CD14-positive monocyte (primary cell): ENCODE results near the gene CST8. TPM values are rescaled to one million over a fixed set of nuclear protein-coding genes. Genes with fewer than 3 reads are reported as not detected.

Experiments
- DNase-seq, 3 donors: peaks; one replicate each; pipeline ENCODE4 v3.0.0-alpha.2; 2011 to 2022
- H2AFZ ChIP-seq: 2 replicates; pipeline ENCODE4 v1.6.0; 2012; ENCODE audit warnings: mild to moderate bottlenecking, low read depth, low read length, inconsistent platforms; ENCODE audit not compliant: insufficient read depth, poor library complexity, severe bottlenecking
- H3K27ac ChIP-seq, 2 donors: 1 replicate in 1 of 2; 2 replicates in 1 of 2; pipeline ENCODE4 v1.5.1; 2012 to 2013; ENCODE audit warnings: low read length in 2 of 2, control low read depth in 1 of 2, inconsistent platforms in 1 of 2, low read depth in 1 of 2, mild to moderate bottlenecking in 1 of 2
- H3K27me3 ChIP-seq, 2 donors: one replicate each; pipeline versions ENCODE4 v1.6.0 to v1.6.1; 2011 to 2013; ENCODE audit warnings: low read length in 2 of 2; ENCODE audit not compliant: control insufficient read depth in 2 of 2, insufficient read depth in 2 of 2
- H3K36me3 ChIP-seq, 2 donors: replicated peaks in 1 of 2; 1 replicate in 1 of 2; 2 replicates in 1 of 2; pipeline versions ENCODE4 v1.5.1 to v1.6.1; 2012 to 2013; ENCODE audit warnings: low read length in 2 of 2, control low read depth in 1 of 2, inconsistent platforms in 1 of 2, mild to moderate bottlenecking in 1 of 2; ENCODE audit not compliant: insufficient read depth in 2 of 2, control insufficient read depth in 1 of 2
- H3K4me1 ChIP-seq, 2 donors: 1 replicate in 1 of 2; 2 replicates in 1 of 2; pipeline versions ENCODE4 v1.5.1 to v1.6.1; 2012 to 2013; ENCODE audit warnings: low read length in 2 of 2, control low read depth in 1 of 2, inconsistent platforms in 1 of 2, mild to moderate bottlenecking in 1 of 2, moderate library complexity in 1 of 2; ENCODE audit not compliant: insufficient read depth in 2 of 2, control insufficient read depth in 1 of 2
- H3K4me2 ChIP-seq: replicated peaks from 2 replicates; pipeline ENCODE3; 2012; ENCODE audit warnings: low read length, moderate library complexity, mild to moderate bottlenecking; ENCODE audit not compliant: poor library complexity, severe bottlenecking; ENCODE audit errors: extremely low read depth
- H3K4me3 ChIP-seq, 3 experiments: fragments of 200-600 bp in 1 of 3; sonication (generic) in 1 of 3; replicated peaks in 1 of 3; 1 replicate in 2 of 3; 2 replicates in 1 of 3; pipeline ENCODE4 v1.5.1; 2011 to 2013; ENCODE audit warnings: low read length in 3 of 3, mild to moderate bottlenecking in 3 of 3, control low read depth in 2 of 3, low read depth in 2 of 3, inconsistent platforms in 1 of 3, moderate library complexity in 1 of 3
- H3K79me2 ChIP-seq: 2 replicates; pipeline ENCODE4 v1.6.0; 2012; ENCODE audit warnings: mild to moderate bottlenecking, control low read depth, inconsistent platforms, low read length, moderate library complexity; ENCODE audit not compliant: insufficient read depth
- H3K9ac ChIP-seq: 2 replicates; pipeline ENCODE4 v1.6.0; 2017; ENCODE audit warnings: low read length, mild to moderate bottlenecking; ENCODE audit not compliant: insufficient read depth, poor library complexity, severe bottlenecking
- H3K9me3 ChIP-seq, 2 donors: replicated peaks in 1 of 2; 1 replicate in 1 of 2; 2 replicates in 1 of 2; pipeline versions ENCODE4 v1.5.1 to v1.6.1; 2012 to 2013; ENCODE audit warnings: low read length in 2 of 2, control low read depth in 1 of 2; ENCODE audit not compliant: control insufficient read depth in 1 of 2, insufficient read depth in 1 of 2
- H4K20me1 ChIP-seq: 2 replicates; pipeline ENCODE4 v1.6.0; 2012; ENCODE audit warnings: mild to moderate bottlenecking, low read length, control low read depth, moderate library complexity; ENCODE audit not compliant: insufficient read depth
- H3K27ac Mint-ChIP-seq, 7 donors: one replicate each; pipeline ENCODE4 v1.8.0; 2020; ENCODE audit warnings: mild to moderate bottlenecking in 7 of 7, mixed read lengths in 7 of 7, moderate library complexity in 6 of 7, inconsistent platforms in 2 of 7
- H3K27me3 Mint-ChIP-seq, 3 donors: one replicate each; pipeline ENCODE4 v1.8.0; 2021 to 2022; ENCODE audit warnings: low read depth in 3 of 3, mild to moderate bottlenecking in 3 of 3, mixed read lengths in 3 of 3, moderate library complexity in 3 of 3, inconsistent platforms in 1 of 3
- H3K36me3 Mint-ChIP-seq, 2 donors: one replicate each; pipeline ENCODE4 v1.8.0; 2020; ENCODE audit warnings: mixed read lengths in 2 of 2, inconsistent platforms in 1 of 2, mild to moderate bottlenecking in 1 of 2
- H3K4me1 Mint-ChIP-seq: one replicate; pipeline ENCODE4 v1.8.0; 2020; ENCODE audit warnings: mild to moderate bottlenecking, mixed read lengths
- H3K4me3 Mint-ChIP-seq, 2 donors: one replicate each; pipeline ENCODE4 v1.8.0; 2020; ENCODE audit warnings: mild to moderate bottlenecking in 2 of 2, mixed read lengths in 2 of 2, moderate library complexity in 1 of 2
- H3K9me3 Mint-ChIP-seq, 7 donors: one replicate each; pipeline ENCODE4 v1.8.0; 2020 to 2022; ENCODE audit warnings: mixed read lengths in 7 of 7, mild to moderate bottlenecking in 6 of 7, moderate library complexity in 6 of 7, inconsistent platforms in 2 of 7
- WGBS: methylation state at CpG from one replicate; pipeline ENCODE4 v1.1.5; 2013; ENCODE audit warnings: missing lambda C conversion rate; ENCODE audit not compliant: insufficient coverage; 5-methylcytosine and 5-hydroxymethylcytosine counted together
- intact Hi-C, 2 donors: fragments of 100-400 bp; cut with micrococcal nuclease; formaldehyde crosslinking; loops; one replicate each; pipeline versions ENCODE4 v1.15.0 to v1.15.1; 2023
- polyA plus RNA-seq, 3 donors: library from polyadenylated mRNA; depleted of rRNA in 1 of 3; unstranded in 2 of 3; stranded (reverse) in 1 of 3; fragments of 300-500 nt in 2 of 3; fragments of >200 nt in 1 of 3; fragmentation: Illumina TruSeq in 2 of 3; gene quantifications; 1 replicate in 2 of 3; 2 replicates in 1 of 3; pipeline ENCODE4 v1.2.3, GENCODE V29; 2012 to 2021
- TF ChIP-seq, protein P1 (sequence below): fragments of 200-600 bp; IDR thresholded peaks from one replicate; pipeline ENCODE4 v1.8.0; 2022; ENCODE audit warnings: antibody characterized with exemption, mild to moderate bottlenecking

The CST8 gene
- polyA plus RNA-seq, 3 donors, result not detected

DNA sequence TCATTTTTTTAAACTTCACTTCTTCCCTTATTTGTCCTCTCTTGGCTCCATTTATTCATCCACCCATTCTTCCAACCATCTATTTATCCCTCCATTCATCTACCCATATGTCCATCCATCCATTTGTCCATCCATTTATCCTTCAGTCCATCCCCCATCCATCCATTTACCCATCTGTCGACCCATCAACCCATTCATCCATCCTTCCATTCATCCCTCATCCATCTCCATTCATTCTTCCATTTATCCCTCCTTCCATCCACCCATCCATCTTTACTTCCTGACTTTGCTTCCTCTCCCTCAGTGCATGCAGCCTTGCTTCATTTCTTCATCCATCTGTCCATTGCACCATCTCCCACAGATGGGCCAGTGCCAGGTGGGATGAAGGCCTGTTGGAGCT lies 40.0 kb upstream of the CST8 start:
- no peak overlapping the region for H3K27ac ChIP-seq
- H2AFZ ChIP-seq, result no peak overlapping the region
- H3K27me3 ChIP-seq, result no peaks in the 10 kb centered on the region
- Mint-ChIP-seq H3K9me3 (peaks cover 0 to 2% (median 0%) of the 10 kb centered on the region in 7 donors), H3K27ac (no peak overlapping the region), H3K4me1 (peaks cover 8% of the 10 kb centered on the region), H3K27me3 (peaks cover 0 to 3% (median 1%) of the 10 kb centered on the region in 3 donors), H3K4me3 (no peak overlapping the region), H3K36me3 (no peaks in the 10 kb centered on the region)
- no peak for DNase-seq
- H3K9me3 ChIP-seq, result no peaks in the 10 kb centered on the region
- H4K20me1 ChIP-seq, result no peaks in the 10 kb centered on the region
- peaks cover 0 to 5% of the 10 kb centered on the region in 2 donors for H3K4me1 ChIP-seq
- 100% methylated on average over 1 of the region's 1 CpG for WGBS
- no peak overlapping the region for H3K9ac ChIP-seq
- TF ChIP-seq, protein P1, sequence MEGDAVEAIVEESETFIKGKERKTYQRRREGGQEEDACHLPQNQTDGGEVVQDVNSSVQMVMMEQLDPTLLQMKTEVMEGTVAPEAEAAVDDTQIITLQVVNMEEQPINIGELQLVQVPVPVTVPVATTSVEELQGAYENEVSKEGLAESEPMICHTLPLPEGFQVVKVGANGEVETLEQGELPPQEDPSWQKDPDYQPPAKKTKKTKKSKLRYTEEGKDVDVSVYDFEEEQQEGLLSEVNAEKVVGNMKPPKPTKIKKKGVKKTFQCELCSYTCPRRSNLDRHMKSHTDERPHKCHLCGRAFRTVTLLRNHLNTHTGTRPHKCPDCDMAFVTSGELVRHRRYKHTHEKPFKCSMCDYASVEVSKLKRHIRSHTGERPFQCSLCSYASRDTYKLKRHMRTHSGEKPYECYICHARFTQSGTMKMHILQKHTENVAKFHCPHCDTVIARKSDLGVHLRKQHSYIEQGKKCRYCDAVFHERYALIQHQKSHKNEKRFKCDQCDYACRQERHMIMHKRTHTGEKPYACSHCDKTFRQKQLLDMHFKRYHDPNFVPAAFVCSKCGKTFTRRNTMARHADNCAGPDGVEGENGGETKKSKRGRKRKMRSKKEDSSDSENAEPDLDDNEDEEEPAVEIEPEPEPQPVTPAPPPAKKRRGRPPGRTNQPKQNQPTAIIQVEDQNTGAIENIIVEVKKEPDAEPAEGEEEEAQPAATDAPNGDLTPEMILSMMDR, result no peak
- no peak overlapping the region for H3K4me2 ChIP-seq
- H3K36me3 ChIP-seq, result no peaks in the 10 kb centered on the region
- intact Hi-C loops, result no loop called here
- H3K4me3 ChIP-seq, result no peak overlapping the region
- H3K79me2 ChIP-seq, result no peaks in the 10 kb centered on the region

DNA sequence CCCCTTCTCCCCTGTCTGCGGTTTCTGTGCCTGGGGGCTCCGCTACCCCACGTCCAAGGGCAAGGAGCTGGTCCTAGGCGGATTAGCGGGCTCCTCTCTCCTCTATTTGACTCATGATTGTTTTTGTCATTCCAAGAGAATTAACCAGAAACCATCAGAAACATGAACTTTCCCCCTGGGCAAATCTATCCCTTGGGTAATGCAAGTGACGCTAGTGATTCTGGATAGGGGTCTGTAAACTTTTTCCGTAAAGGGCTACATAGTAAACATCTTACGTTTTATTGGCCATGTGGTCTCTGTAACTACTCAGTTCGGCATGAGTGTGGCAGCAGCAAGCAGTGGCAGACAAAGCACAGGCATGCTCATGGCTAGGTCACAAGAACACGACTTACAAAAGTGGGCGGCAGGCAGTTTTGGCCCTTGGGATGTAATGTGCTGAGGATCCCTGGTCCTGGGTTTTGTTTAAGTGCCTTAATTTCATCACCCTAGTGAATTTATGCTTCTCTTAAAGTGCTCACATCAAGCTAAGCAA lies 38.9 kb upstream of the CST8 start:
- H3K4me1 Mint-ChIP-seq, result peaks cover 15% of the 10 kb centered on the region
- intact Hi-C loops, result no loop called here
- no peak overlapping the region for H3K4me3 ChIP-seq
- H3K4me1 ChIP-seq, result peaks cover 0 to 5% of the 10 kb centered on the region in 2 donors
- no peaks in the 10 kb centered on the region for H3K9me3 ChIP-seq
- H2AFZ ChIP-seq, result no peak overlapping the region
- no peak overlapping the region for H3K27ac Mint-ChIP-seq
- WGBS, result 90% methylated on average over 7 of the region's 11 CpGs
- no peak overlapping the region for H3K9ac ChIP-seq
- no peaks in the 10 kb centered on the region for H3K27me3 ChIP-seq
- TF ChIP-seq, protein P1, result no peak
- no peak overlapping the region for H3K27ac ChIP-seq
- H3K36me3 ChIP-seq, result no peaks in the 10 kb centered on the region
- no peaks in the 10 kb centered on the region for H4K20me1 ChIP-seq
- no peaks in the 10 kb centered on the region for H3K79me2 ChIP-seq
- no peak for DNase-seq
- H3K36me3 Mint-ChIP-seq, result no peaks in the 10 kb centered on the region
- H3K4me2 ChIP-seq, result no peak overlapping the region
- no peak overlapping the region for H3K4me3 Mint-ChIP-seq
- H3K9me3 Mint-ChIP-seq, result peaks cover 0 to 4% (median 0%) of the 10 kb centered on the region in 7 donors
- peaks cover 0 to 4% (median 4%) of the 10 kb centered on the region in 3 donors for H3K27me3 Mint-ChIP-seq
